ENCODE data around the gene SOX18.

Gene SOX18

DNA sequence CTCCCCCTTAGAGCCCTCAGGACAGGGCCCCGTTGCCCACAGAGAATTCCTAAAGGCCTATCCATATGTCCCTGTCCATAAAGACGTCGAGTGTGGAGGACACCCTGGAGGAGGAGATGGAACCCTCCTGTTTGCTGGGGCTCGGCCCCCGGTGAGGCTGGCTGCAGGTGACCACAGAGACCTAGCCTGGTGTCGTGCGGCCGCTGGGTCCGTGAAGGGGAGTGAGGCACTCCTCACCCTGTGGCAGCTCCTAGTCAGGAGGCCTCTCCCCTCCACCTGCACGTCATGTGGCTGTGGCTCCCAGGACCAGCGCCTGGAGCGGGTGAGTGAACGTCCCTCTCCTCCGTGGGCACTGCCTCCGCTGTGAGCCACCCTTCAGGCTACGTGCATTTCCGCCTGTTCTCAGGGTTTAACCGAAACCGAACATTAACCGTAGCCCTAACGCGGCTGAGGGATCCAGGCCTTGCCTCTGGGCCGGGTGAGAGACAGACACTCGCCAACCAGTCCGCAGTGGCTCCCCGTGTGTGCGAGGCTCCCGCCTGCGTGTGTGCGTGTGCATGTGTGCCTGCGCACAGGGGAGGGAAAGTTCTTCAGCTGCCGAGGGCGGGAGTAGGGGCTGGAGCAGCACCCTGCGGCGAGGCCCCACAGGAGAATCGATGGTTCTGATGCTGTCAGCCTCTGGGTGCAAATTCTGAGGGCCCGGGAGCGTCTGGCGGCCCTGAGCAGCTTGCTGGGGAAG is 7.6 kb upstream of the SOX18 start:
- in situ Hi-C loops (cut with MboI; ENCODE audit: low sequenced_read_pairs, unreplicated experiment): no loop called here
- TF ChIP-seq, protein P1, sequence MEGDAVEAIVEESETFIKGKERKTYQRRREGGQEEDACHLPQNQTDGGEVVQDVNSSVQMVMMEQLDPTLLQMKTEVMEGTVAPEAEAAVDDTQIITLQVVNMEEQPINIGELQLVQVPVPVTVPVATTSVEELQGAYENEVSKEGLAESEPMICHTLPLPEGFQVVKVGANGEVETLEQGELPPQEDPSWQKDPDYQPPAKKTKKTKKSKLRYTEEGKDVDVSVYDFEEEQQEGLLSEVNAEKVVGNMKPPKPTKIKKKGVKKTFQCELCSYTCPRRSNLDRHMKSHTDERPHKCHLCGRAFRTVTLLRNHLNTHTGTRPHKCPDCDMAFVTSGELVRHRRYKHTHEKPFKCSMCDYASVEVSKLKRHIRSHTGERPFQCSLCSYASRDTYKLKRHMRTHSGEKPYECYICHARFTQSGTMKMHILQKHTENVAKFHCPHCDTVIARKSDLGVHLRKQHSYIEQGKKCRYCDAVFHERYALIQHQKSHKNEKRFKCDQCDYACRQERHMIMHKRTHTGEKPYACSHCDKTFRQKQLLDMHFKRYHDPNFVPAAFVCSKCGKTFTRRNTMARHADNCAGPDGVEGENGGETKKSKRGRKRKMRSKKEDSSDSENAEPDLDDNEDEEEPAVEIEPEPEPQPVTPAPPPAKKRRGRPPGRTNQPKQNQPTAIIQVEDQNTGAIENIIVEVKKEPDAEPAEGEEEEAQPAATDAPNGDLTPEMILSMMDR (IDR thresholded peaks at IDR 0.05; ENCODE audit: borderline replicate concordance, control extremely low read depth, extremely low read depth, insufficient read depth, missing control alignments): no peak
- DNase-seq (ENCODE audit: low spot score): no peak

DNA sequence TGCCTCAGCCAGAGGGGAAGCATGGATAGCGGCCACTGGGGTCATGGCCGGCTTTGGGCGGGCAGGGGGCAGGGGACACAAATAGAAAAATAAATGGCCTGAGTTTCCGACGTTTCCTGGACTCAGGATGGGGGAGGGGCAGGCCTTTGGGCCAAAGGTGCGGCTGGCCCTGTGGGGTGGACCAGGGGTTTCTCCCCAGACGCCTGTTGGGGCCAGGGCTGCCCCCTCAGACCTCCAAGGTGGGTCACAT is 7.1 kb upstream of the SOX18 start:
- no peak for DNase-seq (ENCODE audit: low spot score)
- TF ChIP-seq, protein P1 (IDR thresholded peaks at IDR 0.05; ENCODE audit: borderline replicate concordance, control extremely low read depth, extremely low read depth, insufficient read depth, missing control alignments): no peak
- in situ Hi-C loops (cut with MboI; ENCODE audit: low sequenced_read_pairs, unreplicated experiment): no loop called here

DNA sequence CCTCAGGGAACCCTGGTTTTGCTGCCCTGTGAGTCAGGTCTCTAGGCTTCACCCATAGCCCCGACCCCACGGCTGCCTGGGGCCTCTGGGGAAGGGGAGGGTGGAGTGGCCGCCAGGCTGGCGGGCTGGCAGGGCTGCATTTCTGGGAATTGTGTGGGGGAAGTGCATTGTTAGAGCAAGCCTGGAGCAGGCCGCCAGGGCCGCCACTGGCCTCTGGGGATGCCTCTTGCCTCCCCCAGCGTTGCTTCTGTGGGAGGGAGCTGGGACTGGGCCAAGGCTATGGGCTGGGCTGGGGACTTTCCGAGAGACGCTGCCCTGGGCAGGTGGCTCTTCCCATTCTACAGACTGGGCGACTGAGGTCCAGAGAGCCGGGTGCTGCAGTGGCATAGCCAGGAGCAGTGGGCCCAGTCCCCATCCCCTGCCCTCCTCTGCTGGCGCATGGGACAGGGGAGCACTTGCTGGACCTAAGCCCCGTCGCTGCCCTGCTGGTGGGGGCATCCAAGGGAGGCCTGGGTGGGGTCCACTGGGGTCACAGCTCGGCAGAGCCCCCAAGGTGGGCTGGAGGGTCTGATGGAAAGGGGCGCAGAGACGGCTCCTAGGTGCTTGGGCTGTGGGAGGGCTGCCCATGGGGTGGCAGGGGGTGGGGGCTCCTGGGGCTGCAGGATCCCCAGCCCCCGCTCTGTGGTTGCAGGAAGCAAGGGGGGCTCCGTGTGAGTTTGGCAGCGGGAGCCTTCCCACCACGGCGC is 6.6 kb upstream of the SOX18 start:
- in situ Hi-C loops (cut with MboI; ENCODE audit: low sequenced_read_pairs, unreplicated experiment): no loop called here
- TF ChIP-seq, protein P1 (IDR thresholded peaks at IDR 0.05; ENCODE audit: borderline replicate concordance, control extremely low read depth, extremely low read depth, insufficient read depth, missing control alignments): no peak
- peak; percentile 74 for DNase-seq (ENCODE audit: low spot score)

DNA sequence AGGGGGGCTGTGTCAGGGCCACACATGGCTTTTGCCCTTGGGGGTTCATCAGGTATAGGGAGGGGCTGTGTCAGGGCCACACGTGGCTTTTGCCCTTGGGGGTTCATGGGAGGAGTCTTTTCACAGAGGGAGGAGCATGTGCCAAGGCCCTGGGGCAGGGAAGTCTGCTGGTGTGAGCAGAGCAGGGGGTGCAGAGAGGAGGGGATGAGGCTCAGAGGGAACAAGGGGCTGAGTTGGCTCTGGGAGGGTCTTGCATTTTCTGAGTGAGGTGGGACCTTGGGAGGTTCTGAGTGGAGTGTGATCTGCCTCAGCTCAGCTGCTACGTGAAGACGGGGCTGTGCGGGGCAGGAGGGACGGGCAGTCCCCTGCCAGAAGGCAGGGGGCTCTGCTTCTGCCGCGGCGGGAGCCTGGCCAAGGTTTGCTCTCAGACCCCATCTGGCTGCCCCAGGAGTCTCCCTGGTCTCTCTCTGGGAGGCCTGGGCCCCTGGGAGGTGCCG is 6.0 kb upstream of the SOX18 start:
- in situ Hi-C loops (cut with MboI; ENCODE audit: low sequenced_read_pairs, unreplicated experiment): no loop called here
- no peak for DNase-seq (ENCODE audit: low spot score)
- TF ChIP-seq, protein P1 (IDR thresholded peaks at IDR 0.05; ENCODE audit: borderline replicate concordance, control extremely low read depth, extremely low read depth, insufficient read depth, missing control alignments): no peak

DNA sequence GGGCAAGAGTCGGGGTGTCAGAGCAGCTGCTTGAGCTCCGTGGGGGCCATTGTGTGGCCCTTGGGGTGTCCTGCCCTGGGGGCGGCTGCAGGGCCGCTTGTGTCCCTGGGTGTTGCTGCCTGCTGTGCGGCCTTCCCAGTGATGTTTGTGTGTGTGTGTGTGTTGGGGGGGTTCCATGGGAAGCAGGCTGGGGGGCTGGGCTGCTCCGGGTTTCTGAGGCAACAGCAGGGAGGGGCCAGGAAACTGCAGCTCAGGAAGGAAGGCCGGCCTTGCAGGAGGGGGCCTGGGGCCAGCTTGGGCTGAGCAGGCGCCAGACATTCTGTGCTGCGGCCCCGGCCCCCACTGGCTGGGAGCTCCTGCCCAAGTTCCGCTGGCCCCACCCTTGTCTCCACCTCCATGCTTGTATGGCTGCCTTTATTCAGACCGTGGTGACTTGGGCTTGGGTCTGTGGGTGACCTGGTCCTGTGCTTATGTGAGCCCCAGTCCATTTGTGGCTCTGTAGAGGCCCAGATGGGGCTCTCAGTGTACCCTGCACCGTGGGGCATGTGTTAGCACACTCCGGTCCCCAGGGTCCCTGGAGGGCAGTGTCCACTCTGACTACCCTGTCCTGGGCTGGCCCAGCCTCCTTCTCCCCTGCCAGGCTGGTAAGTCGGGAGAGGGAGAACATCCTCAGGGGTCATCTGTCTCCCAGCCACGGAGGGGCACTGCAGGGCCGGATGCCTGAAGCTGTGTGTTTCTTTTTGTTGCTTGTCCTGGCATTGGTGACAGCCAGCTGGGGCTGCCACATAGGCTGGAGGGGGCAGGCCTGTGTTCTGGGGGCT is 4.6 kb upstream of the SOX18 start:
- in situ Hi-C loops (cut with MboI; ENCODE audit: low sequenced_read_pairs, unreplicated experiment): no loop called here
- DNase-seq (ENCODE audit: low spot score): peak; percentile 70

More for the DNA sequence above, 4.6 kb upstream of the SOX18 start:
- TF ChIP-seq, protein P1 (IDR thresholded peaks at IDR 0.05; ENCODE audit: borderline replicate concordance, control extremely low read depth, extremely low read depth, insufficient read depth, missing control alignments): no peak
